ENCODE results near the gene PRKAG2. TPM values are rescaled to one million over a fixed set of nuclear protein-coding genes. Genes with fewer than 3 reads are reported as not detected.

The PRKAG2 gene
- total RNA-seq, 1 donor from 2014 or later, result 20.8 TPM

GRCh38 chr7:151806204-151806603, 70.7 kb downstream of the PRKAG2 start:
- H3K4me3 ChIP-seq (ENCODE audit: low read depth, low read length), result no peak overlapping the region
- DNase-seq (ENCODE audit: low read depth), result peak; percentile 12
- TF ChIP-seq CTCF (conservative IDR thresholded peaks at IDR 0.05; ENCODE audit: low read depth, low read length), result no peak

DNA sequence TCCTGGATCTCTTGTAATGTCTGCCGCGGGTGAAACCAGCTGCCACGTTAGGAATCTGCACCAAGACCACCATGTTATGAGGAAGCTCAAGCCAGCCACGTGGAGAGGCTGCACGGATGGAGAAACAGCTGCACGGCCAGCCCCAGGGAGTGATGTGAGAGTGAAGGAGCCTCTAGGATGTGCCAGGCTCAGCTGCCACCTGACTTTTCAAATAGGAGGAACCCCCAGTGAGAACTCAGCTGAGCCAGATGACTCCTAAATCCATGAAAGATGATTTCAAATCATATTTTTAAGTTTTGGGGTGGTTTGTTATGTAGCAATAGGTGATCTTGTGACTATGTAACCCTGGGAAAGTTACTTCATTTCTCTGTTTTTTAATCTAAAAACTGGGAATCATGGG, 71.7 kb downstream of the PRKAG2 start:
- no peak for TF ChIP-seq CTCF (conservative IDR thresholded peaks at IDR 0.05; ENCODE audit: low read depth, low read length)
- no peak for DNase-seq (ENCODE audit: low read depth)
- no peak overlapping the region for H3K4me3 ChIP-seq (ENCODE audit: low read depth, low read length)

DNA sequence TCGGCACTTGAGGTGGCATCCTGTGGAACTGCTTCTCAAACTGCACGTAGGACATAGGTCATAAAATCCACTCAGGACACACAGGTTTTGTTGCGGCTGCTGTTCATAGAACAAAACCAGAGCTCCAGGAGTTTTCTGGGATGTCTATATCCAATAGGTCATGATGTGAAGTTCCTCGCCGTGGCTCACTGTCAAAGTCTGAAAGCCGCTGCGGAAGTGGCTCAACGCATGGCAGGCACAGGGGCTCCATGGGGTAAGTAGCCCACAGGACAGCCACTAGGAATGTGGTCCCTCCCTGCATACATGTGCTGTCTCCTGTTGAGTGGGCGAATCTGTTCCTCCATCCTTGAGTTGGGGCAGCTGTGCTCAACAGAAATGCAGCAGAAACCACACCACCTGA, 72.2 kb downstream of the PRKAG2 start:
- TF ChIP-seq CTCF (conservative IDR thresholded peaks at IDR 0.05; ENCODE audit: low read depth, low read length), result no peak
- no peak for DNase-seq (ENCODE audit: low read depth)
- H3K4me3 ChIP-seq (ENCODE audit: low read depth, low read length), result no peak overlapping the region

GRCh38 chr7:151803841-151804240, 73.1 kb downstream of the PRKAG2 start:
- H3K4me3 ChIP-seq (ENCODE audit: low read depth, low read length), result no peak overlapping the region

DNA sequence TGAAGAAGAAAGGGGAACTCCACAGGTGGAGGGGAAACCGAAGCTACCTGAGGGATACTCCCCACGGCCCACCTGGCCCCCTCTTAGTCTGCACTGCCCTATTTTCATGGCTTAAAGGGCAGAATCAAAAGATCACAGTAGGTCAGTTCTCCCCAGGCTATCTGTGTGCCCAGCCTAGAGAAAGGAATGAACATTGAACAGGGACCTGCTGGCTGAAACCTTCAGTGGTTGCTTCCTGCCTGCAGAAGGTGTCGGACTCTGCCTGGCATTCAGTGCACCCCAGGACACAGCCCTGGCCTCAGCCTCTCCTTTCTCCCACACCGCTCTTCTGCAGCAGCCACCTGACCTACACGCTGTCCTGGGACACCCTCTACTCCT, 74.5 kb downstream of the PRKAG2 start:
- H3K4me3 ChIP-seq (ENCODE audit: low read depth, low read length), result no peak overlapping the region
- DNase-seq (ENCODE audit: low read depth), result no peak
- no peak for TF ChIP-seq CTCF (conservative IDR thresholded peaks at IDR 0.05; ENCODE audit: low read depth, low read length)

More at GRCh38 chr7:151803841-151804240, 73.1 kb downstream of the PRKAG2 start:
- TF ChIP-seq CTCF (conservative IDR thresholded peaks at IDR 0.05; ENCODE audit: low read depth, low read length), result no peak
- DNase-seq (ENCODE audit: low read depth), result no peak

GRCh38 chr7:151801782-151802468, 75.0 kb downstream of the PRKAG2 start:
- TF ChIP-seq CTCF (conservative IDR thresholded peaks at IDR 0.05; ENCODE audit: low read depth, low read length), result no peak
- DNase-seq (ENCODE audit: low read depth), result no peak
- no peak overlapping the region for H3K4me3 ChIP-seq (ENCODE audit: low read depth, low read length)

GRCh38 chr7:151801291-151801690, 75.6 kb downstream of the PRKAG2 start:
- TF ChIP-seq CTCF (conservative IDR thresholded peaks at IDR 0.05; ENCODE audit: low read depth, low read length), result no peak
- no peak overlapping the region for H3K4me3 ChIP-seq (ENCODE audit: low read depth, low read length)
- DNase-seq (ENCODE audit: low read depth), result no peak

All from epithelial cell of proximal tubule (primary cell).